HEK293 (cell line): ENCODE measurements around the gene CWF19L2.

Experiments used
- CTCF ChIA-PET: fragments of 350-600 bp; formaldehyde crosslinking; extraction: SDS; loops from one replicate; lab custom pipeline; 2021; ENCODE audit warnings: antibody characterized with exemption; lab: Yijun Ruan, JAX
- POLR2A ChIA-PET: fragments of 300-600 bp; formaldehyde crosslinking; extraction: SDS; loops from one replicate; lab custom pipeline; 2020; ENCODE audit warnings: antibody characterized with exemption, inconsistent platforms; lab: Yijun Ruan, JAX
- H3K27ac ChIP-seq: fragments of 200-500 bp; sonication (Bioruptor generic); 2 replicates; pipeline ENCODE4 v1.5.1; 2014; ENCODE audit warnings: low read depth, low read length, control low read depth, inconsistent platforms; ENCODE audit errors: extremely low read depth
- H3K36me3 ChIP-seq, 2 experiments: fragments of 200-500 bp in 1 of 2; sonication (Bioruptor generic) in 1 of 2; 1 replicate in 1 of 2; 2 replicates in 1 of 2; pipeline ENCODE4 v1.5.1; 2014 to 2017; ENCODE audit warnings: inconsistent platforms in 2 of 2, low read length in 2 of 2; ENCODE audit not compliant: control insufficient read depth in 2 of 2, insufficient read depth in 1 of 2
- H3K4me1 ChIP-seq: fragments of 200-500 bp; sonication (Bioruptor generic); 2 replicates; pipeline ENCODE4 v1.5.1; 2014; ENCODE audit warnings: mild to moderate bottlenecking, low read length, inconsistent platforms; ENCODE audit not compliant: control insufficient read depth, insufficient read depth
- H3K4me3 ChIP-seq: 2 replicates; pipeline ENCODE4 v1.5.1; 2011; ENCODE audit warnings: low read depth, mild to moderate bottlenecking, control low read depth, low read length, moderate library complexity
- H3K9me3 ChIP-seq: fragments of 200-500 bp; sonication (Bioruptor generic); 2 replicates; pipeline ENCODE4 v1.5.1; 2014; ENCODE audit warnings: low read depth, low read length, inconsistent platforms; ENCODE audit not compliant: control insufficient read depth, insufficient read depth
- KLF7 ChIP-seq: fragments of 450-650 bp; formaldehyde crosslinking; IDR thresholded peaks from 2 replicates; pipeline ENCODE4 v1.5.1; 2016; ENCODE audit warnings: missing biosample characterization, missing genetic modification characterization, borderline replicate concordance
- KLF9 ChIP-seq: fragments of 450-650 bp; formaldehyde crosslinking; IDR thresholded peaks from 2 replicates; pipeline ENCODE4 v1.5.1; 2016; ENCODE audit warnings: missing biosample characterization, missing genetic modification characterization, low read depth
- TRIM28 ChIP-seq: IDR thresholded peaks from 2 replicates; pipeline ENCODE4 v1.6.1; 2011; ENCODE audit warnings: low read length, control low read depth, borderline replicate concordance
- YY1 ChIP-seq: fragments of 450-650 bp; formaldehyde crosslinking; IDR thresholded peaks from 2 replicates; pipeline ENCODE4 v1.5.1; 2018; ENCODE audit warnings: missing biosample characterization, missing genetic modification characterization
- ZBTB20 ChIP-seq: fragments of 450-650 bp; formaldehyde crosslinking; IDR thresholded peaks from 2 replicates; pipeline ENCODE4 v1.5.1; 2016; ENCODE audit warnings: missing biosample characterization, missing genetic modification characterization
- ZEB2 ChIP-seq: fragments of 450-650 bp; formaldehyde crosslinking; IDR thresholded peaks from 2 replicates; pipeline ENCODE4 v1.5.1; 2016; ENCODE audit warnings: missing biosample characterization, missing genetic modification characterization
- ZFHX2 ChIP-seq: fragments of 450-650 bp; formaldehyde crosslinking; conservative IDR thresholded peaks from 2 replicates; pipeline ENCODE4 v1.5.1; 2016; ENCODE audit warnings: missing biosample characterization, missing genetic modification characterization
- ZNF169 ChIP-seq: fragments of 450-650 bp; formaldehyde crosslinking; IDR thresholded peaks from 2 replicates; pipeline ENCODE4 v1.5.1; 2016; ENCODE audit warnings: missing biosample characterization, missing genetic modification characterization
- ZNF354C ChIP-seq: fragments of 450-650 bp; formaldehyde crosslinking; IDR thresholded peaks from 2 replicates; pipeline ENCODE4 v1.5.1; 2016; ENCODE audit warnings: missing biosample characterization, missing genetic modification characterization, low read depth, borderline replicate concordance
- ZNF561 ChIP-seq: fragments of 450-650 bp; IDR thresholded peaks from 2 replicates; pipeline ENCODE4 v1.5.1; 2018; ENCODE audit warnings: missing biosample characterization, missing genetic modification characterization, borderline replicate concordance
- ZNF571 ChIP-seq: fragments of 450-650 bp; formaldehyde crosslinking; IDR thresholded peaks from 2 replicates; pipeline ENCODE4 v1.5.0; 2017; ENCODE audit warnings: missing biosample characterization, missing genetic modification characterization
- ZNF621 ChIP-seq: fragments of 450-650 bp; formaldehyde crosslinking; IDR thresholded peaks from 2 replicates; pipeline ENCODE4 v1.5.1; 2017; ENCODE audit warnings: missing biosample characterization, missing genetic modification characterization
- ZNF623 ChIP-seq: fragments of 450-650 bp; formaldehyde crosslinking; IDR thresholded peaks from 2 replicates; pipeline ENCODE4 v1.5.1; 2016; ENCODE audit warnings: missing biosample characterization, missing genetic modification characterization
- ZNF777 ChIP-seq: fragments of 450-650 bp; formaldehyde crosslinking; IDR thresholded peaks from 2 replicates; pipeline ENCODE4 v1.5.1; 2017; ENCODE audit warnings: missing biosample characterization, missing genetic modification characterization, borderline replicate concordance
- TF ChIP-seq, protein P1 (sequence below): fragments of 450-650 bp; formaldehyde crosslinking; IDR thresholded peaks from 2 replicates; pipeline ENCODE4 v1.5.1; 2017; ENCODE audit warnings: missing biosample characterization, missing genetic modification characterization

Gene CWF19L2

GRCh38 chr11:107293677-107294344, 163.8 kb downstream of the CWF19L2 start:
- Histone ChIP-seq H3K9me3 (no peaks in the 10 kb centered on the region), H3K4me3 (no peak overlapping the region), H3K4me1 (no peaks in the 10 kb centered on the region), H3K36me3 (no peaks in the 10 kb centered on the region), H3K27ac (no peak overlapping the region)
- ChIA-PET CTCF (no interaction called here), POLR2A (no interaction called here)
- TF ChIP-seq, protein P1, sequence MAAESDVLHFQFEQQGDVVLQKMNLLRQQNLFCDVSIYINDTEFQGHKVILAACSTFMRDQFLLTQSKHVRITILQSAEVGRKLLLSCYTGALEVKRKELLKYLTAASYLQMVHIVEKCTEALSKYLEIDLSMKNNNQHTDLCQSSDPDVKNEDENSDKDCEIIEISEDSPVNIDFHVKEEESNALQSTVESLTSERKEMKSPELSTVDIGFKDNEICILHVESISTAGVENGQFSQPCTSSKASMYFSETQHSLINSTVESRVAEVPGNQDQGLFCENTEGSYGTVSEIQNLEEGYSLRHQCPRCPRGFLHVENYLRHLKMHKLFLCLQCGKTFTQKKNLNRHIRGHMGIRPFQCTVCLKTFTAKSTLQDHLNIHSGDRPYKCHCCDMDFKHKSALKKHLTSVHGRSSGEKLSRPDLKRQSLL (tag by site-specific recombination): no peak
- TF ChIP-seq ZNF623: no peak
- peak; percentile 33; the same call in 1 of the 2 replicates for TF ChIP-seq ZFHX2 (tag by site-specific recombination)
- peak; percentile 31 for TF ChIP-seq TRIM28
- no peak for TF ChIP-seq YY1 (tag by site-specific recombination)
- no peak for TF ChIP-seq ZNF354C (tag by site-specific recombination)
- TF ChIP-seq ZNF571 (tag by site-specific recombination): no peak
- no peak for TF ChIP-seq KLF9 (tag by site-specific recombination)

DNA sequence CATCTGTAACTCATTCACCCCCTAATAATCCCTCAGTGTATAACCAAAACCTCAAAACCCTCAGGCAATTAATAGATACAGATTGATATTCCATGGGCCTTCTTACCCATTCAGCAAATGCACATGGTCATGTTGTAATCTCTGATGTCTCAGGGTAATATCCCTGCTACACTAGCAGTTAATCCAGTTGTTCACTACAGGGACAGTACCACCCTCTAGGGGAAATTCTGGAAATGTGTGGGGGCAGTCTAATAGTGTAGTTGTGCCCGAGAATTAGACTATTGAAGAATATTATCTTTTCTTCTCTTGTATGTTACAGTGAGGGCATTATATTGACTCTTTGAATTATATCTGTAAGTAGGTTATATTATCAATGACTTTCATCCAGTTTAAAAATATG, 175.4 kb downstream of the CWF19L2 start:
- Histone ChIP-seq H3K4me1 (no peaks in the 10 kb centered on the region), H3K36me3 (no peaks in the 10 kb centered on the region), H3K27ac (no peak overlapping the region), H3K4me3 (no peak overlapping the region), H3K9me3 (no peaks in the 10 kb centered on the region)
- CTCF ChIA-PET: interaction anchor here (0.7 kb wide), 1 partner anchor 10 kb away, joined by 3 read pairs; no protein-coding TSS in a partner anchor
- POLR2A ChIA-PET: no interaction called here
- no peak for TF ChIP-seq TRIM28
- TF ChIP-seq ZBTB20 (tag by site-specific recombination): no peak
- no peak for TF ChIP-seq ZNF561
- TF ChIP-seq YY1 (tag by site-specific recombination): no peak
- TF ChIP-seq ZEB2: no peak
- TF ChIP-seq ZNF621 (tag by site-specific recombination): no peak
- no peak for TF ChIP-seq KLF7 (tag by site-specific recombination)
- TF ChIP-seq ZFHX2 (tag by site-specific recombination): no peak
- TF ChIP-seq ZNF169 (tag by site-specific recombination): no peak
- no peak for TF ChIP-seq ZNF777 (tag by site-specific recombination)
